ENCODE measurements around the gene TMEM150B. TPM values are rescaled to one million over a fixed set of nuclear protein-coding genes. Genes with fewer than 3 reads are reported as not detected.

Gene TMEM150B
- total RNA-seq, 1 donor from 2014 or later: 0.89 TPM

Other genes starting within 250 kb of the TMEM150B start
- gene EPS8L1, start 249.5 kb downstream of the TMEM150B start, total RNA-seq: 4.0 and 4.8 TPM in 2 replicates
- gene PPP1R12C, start 207.7 kb downstream of the TMEM150B start, total RNA-seq: 132 and 136 TPM in 2 replicates
- 0.34 and 0.48 TPM in 2 replicates for gene TNNT1, start 176.1 kb downstream of the TMEM150B start, total RNA-seq
- gene TNNI3, start 167.6 kb downstream of the TMEM150B start, total RNA-seq: not detected in 2 replicates
- gene DNAAF3, start 158.7 kb downstream of the TMEM150B start, total RNA-seq: 0.18 TPM in 1 of 2 replicates, not detected in the other
- gene SYT5, start 145.1 kb downstream of the TMEM150B start, total RNA-seq: not detected in 2 replicates
- gene PTPRH, start 115.8 kb downstream of the TMEM150B start, total RNA-seq: not detected in 2 replicates
- 9.4 and 9.6 TPM in 2 replicates for gene TMEM86B, start 96.6 kb downstream of the TMEM150B start, total RNA-seq
- gene PPP6R1, start 66.3 kb downstream of the TMEM150B start, total RNA-seq: 218 and 224 TPM in 2 replicates
- 35.6 and 35.7 TPM in 2 replicates for gene HSPBP1, start 45.2 kb downstream of the TMEM150B start, total RNA-seq
- 4.9 and 5.3 TPM in 2 replicates for gene BRSK1, start 41.3 kb downstream of the TMEM150B start, total RNA-seq
- 17.5 and 18.9 TPM in 2 replicates for gene KMT5C, start 14.5 kb upstream of the TMEM150B start, total RNA-seq
- 0.45 and 0.64 TPM in 2 replicates for gene COX6B2, start 29.4 kb upstream of the TMEM150B start, total RNA-seq
- gene GARIN5B, start 37.9 kb upstream of the TMEM150B start, total RNA-seq: not detected in 2 replicates
- 0.55 and 0.61 TPM in 2 replicates for gene IL11, start 45.1 kb upstream of the TMEM150B start, total RNA-seq
- not detected in 2 replicates for gene TMEM190, start 51.5 kb upstream of the TMEM150B start, total RNA-seq
- 10.3 and 11.7 TPM in 2 replicates for gene TMEM238, start 59.0 kb upstream of the TMEM150B start, total RNA-seq
- 2,481 and 2,547 TPM in 2 replicates for gene RPL28, start 60.6 kb upstream of the TMEM150B start, total RNA-seq
- gene UBE2S, start 82.4 kb upstream of the TMEM150B start, total RNA-seq: 213 and 217 TPM in 2 replicates
- not detected in 2 replicates for gene SHISA7, start 118.0 kb upstream of the TMEM150B start, total RNA-seq
- 23.2 and 25.3 TPM in 2 replicates for gene ISOC2, start 136.3 kb upstream of the TMEM150B start, total RNA-seq
- not detected in 2 replicates for gene C19orf85, start 139.4 kb upstream of the TMEM150B start, total RNA-seq
- 6.6 and 10.3 TPM in 2 replicates for gene ZNF628, start 151.3 kb upstream of the TMEM150B start, total RNA-seq
- gene NAT14, start 159.8 kb upstream of the TMEM150B start, total RNA-seq: 9.3 and 12.3 TPM in 2 replicates
- gene SSC5D, start 163.1 kb upstream of the TMEM150B start, total RNA-seq: 0.23 and 0.30 TPM in 2 replicates
- not detected in 2 replicates for gene SBK2, start 211.8 kb upstream of the TMEM150B start, total RNA-seq
- gene SBK3, start 220.2 kb upstream of the TMEM150B start, total RNA-seq: not detected in 2 replicates